ENCODE measurements around the gene ARFGAP1.
"Not testable (repeated sequence)": the region's sequence is repeated elsewhere in the genome, so short reads cannot be mapped to it uniquely, and the experiment has no call there.

Gene ARFGAP1

DNA sequence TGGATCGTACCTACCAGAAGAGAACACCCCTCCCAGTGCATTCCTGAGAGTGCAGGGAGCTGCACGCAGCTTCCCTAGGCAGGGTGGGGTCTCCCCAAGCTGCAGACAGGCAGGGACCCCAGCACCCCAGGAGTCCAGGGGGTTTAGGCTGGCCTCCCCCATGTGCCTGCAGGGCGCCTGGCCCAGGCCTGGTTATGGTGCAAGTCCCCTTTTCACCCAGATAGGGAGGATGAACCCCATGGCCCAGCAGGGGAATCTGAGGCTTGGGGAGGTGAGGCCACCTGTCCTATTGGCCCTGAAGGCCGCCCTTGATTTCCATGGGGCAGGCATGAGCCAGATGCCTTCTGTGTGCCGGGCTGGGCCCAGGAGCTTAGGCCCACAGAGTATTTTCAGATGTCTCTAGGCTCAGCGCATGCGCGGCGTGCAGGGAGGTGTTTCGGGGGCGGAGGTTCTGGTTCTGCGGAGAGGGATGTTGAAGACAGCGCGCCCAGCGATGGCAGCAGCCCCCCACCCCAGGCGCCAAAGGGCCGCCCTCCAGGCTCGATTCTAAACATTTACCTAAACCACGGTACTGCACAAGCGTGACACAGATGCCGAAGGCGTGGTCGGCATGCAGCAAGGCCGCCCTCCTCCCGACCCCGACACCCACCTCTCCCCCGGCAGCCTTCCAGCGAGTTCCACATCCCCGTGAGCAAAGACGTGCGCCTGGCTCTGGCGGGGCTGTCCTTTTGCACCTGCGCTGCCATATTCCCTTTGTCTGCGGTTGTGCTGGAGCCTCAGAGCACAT is 49.7 kb downstream of the ARFGAP1 start:
- DNase-seq = no peak

DNA sequence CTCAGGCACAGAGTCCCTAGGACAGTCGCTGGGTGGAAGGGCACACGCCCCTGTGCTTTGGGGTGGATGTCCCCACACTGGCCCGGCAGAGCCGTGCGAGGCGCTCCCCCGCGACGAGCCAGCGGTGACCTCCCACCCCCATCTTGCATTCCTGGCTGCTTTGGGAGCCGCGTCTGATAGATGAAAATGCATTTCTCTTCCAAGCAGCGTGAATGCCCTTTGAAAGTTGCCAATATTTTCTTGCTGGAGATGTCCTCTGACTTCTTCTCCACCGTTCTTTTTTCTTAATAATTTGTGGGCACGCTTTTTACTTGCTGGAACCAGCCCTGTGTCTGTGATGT is 50.3 kb downstream of the ARFGAP1 start:
- DNase-seq = no peak

DNA sequence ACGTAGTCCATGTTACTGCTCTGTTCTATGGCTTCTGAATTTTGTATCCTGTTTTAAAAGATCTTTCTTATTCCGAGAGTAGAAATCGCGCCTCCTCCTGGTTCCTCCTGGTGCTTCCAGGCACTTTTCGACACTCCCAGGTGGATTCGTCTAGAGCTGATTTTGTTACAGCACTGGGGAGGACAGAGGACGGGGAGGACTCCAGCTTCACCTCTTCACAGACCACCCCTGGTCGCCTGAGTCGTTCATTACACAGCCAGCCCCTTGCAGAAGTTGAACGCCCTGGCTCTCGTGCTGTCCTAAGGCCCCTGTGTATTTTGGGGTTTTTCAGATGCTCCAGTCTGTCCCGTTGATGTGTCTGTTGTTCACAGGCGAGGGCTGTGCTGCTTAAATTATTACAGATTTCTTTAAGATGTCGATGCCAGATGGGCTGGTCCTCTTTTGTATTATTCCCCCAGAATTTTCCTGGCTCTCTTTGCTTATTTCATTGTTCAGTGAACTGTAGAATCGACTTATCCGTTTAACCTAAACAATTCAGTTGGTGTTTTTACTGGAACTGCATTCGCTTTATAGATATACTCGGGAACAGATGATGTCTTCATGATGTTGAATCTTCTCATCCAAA is 50.9 kb downstream of the ARFGAP1 start:
- DNase-seq = no peak

DNA sequence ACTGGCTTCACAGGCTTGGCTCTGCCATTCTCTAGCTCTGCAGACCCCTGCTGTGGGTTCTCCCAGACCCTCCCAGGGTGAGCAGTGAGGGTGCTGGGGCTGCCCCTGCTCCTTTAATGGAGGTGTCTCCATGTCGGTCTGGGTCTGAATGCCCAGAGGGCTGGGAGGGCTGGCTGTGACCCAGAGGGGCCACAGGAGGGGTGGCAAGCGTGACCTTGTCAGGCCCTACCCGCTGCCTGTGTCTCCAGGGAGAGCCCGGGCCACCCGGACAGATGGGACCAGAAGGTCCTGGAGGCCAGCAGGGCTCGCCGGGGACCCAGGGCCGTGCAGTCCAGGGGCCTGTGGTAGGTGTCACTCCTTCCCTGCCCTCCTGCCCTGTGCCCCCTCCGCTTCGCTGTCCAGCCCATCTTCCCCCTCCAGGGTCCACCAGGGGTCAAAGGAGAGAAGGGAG is 52.4 kb downstream of the ARFGAP1 start:
- DNase-seq = no peak

DNA sequence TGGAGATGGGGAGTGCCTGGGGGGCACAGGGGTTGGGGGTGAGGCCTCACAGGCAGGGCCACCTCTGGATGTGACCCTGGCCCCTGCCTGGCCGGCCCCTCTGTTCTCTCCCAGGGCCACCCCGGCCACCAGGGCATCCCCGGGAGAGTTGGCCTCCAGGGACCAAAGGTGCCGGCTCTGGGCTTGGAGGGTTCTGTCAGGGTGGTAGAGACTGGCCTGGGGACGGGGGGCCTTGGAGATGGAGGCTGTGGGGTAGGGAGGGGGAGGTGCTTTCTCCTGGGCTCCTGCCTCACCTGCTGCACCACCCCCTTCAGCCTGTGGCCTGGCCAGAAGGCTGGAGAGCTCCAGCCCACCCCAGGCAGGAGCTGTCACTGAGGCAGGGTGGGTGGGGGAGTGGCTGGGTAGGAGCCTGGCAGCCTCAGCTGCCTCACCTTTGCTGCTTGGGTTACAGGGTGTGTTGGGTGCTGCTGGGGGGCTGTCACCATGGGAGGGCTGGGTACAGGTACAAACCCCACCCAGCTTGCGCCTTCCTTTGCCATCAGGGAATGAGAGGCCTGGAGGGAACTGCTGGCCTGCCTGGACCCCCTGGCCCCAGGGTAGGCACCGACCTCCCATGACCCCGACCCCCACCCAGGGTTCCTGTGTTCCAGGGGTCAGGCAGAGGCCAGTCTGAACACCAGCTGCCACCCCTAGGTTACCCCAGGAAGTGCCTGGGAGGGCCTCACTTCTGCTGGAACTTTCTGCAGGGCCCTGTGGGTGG is 53.1 kb downstream of the ARFGAP1 start:
- no peak for DNase-seq

DNA sequence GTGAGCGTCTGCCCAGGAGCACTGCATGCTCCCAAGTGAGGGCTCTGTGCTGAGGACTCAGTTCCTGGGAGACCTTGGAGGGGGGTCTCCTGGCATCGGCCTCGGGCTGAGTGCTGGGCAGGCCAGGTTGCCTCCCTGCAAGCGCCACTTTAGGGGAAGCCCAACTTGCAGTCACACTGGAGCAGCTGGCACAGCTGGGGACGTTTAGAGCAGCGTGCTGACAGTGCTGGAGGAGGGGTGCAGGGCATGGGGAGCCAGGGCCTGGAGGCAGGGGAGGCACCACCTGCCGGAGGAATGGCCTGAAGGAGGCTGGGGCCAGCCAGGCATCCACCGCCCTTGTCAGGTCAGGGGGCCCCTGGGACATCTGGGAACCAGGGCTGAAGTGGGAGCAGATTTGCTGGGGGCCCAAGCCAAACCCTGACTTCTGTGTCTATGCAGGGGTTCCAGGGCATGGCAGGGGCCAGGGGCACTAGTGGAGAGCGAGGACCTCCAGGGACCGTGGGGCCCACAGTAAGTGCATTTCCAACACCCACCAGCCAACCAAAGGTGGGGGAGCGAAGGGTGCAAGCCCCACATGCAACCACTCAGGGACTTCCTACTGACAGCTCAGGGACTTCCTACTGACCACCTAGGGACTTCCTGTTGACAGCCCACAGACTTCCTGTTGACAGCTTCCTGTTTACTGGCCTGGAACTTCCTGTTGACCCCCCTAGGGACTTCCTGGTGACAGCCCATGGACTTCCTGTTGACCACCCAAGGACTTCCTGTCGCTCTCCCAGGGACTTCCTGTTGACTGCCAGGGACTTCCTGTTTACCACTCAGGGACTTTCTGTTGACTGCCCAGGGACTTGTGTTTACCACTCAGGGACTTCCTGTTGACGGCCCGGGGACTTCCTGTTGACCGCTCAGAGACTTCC is 54.0 kb downstream of the ARFGAP1 start:
- DNase-seq = no peak

DNA sequence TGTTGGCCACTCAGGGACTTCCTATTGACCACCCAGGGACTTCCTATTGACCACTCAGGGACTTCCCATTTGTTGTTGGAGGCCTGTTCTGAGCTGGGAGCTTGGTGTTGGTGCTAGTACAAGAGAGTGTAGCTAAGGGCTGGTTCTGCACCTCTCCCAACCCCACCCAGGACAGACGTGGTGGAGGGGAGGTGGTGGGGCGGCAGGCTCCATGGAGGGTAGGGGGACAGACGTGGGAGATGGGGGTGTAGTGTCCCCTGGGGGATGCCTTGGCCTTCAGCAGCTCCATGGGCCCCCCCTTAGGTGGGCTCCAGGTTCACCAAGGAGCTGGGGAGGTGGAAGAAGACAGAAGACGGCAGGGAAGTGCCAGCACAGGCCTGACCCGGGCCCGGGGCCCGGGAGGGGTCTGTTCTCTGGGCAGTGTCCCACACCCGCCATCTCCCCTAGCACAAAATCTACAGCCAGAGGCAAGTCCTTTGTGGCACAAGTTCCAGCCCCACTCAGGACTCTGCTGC is 54.7 kb downstream of the ARFGAP1 start:
- DNase-seq = no peak

DNA sequence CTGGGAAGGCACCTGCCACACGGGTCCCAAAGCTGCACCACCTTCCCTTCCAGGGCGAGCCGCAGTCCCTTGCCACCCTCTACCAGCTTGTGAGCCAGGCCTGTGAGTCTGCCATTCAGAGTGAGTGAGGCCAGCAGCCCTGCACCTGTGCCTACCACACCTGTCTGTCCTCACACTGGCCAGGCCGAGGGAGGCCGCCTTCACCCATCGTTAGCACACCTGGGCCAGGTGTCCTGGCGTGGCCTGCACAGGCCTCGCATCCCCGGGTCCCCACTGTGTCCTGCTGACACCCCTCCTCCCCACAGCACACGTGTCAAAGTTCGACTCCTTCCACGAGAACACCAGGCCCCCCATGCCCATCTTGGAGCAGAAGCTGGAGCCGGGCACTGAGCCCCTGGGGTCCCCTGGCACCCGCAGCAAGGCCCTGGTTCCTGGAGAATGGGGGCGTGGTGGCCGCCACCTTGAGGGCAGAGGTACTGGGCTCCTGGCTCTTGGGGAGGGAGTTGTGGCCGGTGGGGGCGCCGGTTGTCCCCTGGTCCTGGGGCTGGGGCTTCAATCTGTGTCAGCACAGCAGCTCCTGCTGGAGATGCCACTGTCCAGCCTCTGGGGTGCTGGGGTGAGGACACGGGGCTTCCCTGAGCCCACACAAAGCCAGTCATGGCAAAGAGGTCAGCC is 55.5 kb downstream of the ARFGAP1 start:
- no peak for DNase-seq

DNA sequence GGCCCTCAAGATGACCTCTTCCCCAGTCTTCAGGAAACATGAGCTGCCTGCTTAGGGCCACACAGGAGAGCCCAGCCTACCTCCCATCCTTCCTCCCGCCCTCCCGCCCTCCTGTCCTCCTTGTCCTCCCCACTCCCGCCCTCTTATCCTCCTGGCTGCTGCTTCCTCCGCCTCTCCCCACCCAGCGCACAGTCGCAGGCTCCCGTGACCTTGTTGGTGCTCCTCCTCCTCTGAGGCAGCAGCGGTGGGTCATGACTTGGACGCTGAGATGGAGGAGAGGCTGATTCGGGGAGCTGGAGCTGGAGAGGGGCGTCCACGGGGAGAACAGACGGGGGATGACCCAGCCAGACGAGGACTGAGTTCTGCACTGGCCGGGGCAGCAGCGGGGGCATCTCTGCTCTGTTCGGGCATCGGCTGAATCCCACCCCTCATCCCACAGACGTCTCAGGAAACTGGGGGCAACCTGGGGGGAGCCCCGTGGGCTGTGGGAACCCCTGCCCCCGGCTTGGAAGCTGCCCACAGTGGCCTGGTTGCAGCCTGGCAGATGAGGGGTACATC is 56.2 kb downstream of the ARFGAP1 start:
- DNase-seq = no peak

DNA sequence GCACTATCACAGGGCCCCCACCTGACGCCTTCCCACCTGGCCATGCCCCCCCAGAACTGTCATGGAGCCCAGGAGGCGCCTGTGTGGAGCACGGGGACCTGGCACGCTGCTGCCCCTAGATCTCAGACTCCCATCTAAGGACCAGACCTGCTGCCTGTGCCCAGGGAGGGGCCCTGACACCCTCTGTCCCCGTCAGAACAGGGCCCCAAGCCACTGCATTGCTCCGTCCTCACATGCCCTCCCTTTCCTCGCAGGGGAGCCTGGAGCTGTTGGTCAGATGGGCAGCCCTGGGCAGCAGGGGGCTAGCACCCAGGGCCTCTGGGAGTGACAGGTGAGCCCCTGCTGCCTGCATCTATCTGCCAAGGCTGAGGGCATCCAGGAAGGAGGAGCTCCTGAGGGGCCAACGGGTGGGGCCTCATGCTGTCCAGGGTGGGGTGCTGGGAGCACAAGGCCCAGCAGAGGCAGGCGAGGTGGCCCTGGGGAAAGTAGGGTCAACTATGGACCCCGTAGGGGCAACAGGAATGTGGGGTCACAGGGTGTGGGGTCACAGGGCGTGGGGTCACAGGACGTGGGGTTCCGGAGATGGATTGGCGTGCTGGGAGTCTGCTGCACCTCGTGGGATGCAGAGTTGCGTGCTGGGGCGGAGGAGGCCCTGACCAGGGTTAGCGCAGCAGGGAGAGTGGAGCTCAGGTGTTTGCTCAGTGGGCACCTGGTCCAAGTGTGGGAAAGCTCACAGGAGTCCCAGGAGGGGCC is 56.9 kb downstream of the ARFGAP1 start:
- no peak for DNase-seq

DNA sequence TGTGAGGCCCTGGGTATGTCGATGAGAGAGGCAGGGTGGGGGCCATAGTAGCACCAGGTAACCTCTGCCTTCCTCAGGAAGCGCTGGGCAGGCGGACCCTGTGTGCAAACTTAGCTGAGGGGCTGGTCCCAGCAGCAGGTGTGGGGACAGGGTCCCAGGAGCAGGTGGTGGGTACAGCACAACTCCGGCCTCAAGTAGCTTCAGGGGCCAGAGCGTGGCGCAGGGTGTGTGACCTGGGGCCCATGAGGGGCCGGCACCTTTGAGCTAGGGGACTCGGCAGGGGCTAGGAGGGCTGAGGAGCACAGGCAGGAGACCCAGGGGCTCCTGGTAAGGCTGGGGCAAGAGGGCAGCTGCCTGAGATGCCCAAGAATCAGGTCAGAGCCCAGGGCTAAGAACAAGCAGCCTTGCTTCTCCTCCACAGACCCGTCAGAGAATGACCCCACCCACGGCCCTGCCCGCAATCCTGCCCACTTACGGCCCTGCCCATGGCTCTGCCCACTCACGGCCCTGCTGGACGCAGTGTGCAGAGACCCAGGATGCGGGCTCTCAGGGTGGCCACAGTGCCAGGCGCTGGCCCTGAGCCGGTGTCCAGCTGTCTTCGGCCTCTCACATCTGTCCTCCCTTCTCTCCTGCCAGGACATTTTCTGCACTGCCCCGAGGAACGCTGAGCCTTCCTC is 57.6 kb downstream of the ARFGAP1 start:
- DNase-seq = no peak

DNA sequence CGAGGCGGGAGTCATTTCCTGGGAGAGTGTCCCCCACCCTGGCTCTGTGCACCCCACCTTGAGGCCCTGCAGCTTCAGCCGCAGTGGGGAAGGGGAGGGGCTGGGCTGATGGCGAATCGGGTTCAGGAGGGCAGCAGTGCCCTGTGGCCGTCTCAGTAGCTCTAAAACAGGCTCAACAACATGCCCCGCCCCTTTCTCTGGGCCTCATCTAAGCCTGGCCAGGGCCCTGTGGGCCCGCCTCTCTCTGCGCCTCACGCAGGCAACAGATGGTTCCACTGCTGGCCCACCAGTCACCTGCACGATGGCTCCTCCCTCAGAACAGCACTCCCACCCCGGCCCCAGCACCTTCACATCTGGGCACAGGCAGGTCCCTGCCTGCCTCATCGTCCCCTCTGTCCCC is 58.3 kb downstream of the ARFGAP1 start:
- no peak for DNase-seq

DNA sequence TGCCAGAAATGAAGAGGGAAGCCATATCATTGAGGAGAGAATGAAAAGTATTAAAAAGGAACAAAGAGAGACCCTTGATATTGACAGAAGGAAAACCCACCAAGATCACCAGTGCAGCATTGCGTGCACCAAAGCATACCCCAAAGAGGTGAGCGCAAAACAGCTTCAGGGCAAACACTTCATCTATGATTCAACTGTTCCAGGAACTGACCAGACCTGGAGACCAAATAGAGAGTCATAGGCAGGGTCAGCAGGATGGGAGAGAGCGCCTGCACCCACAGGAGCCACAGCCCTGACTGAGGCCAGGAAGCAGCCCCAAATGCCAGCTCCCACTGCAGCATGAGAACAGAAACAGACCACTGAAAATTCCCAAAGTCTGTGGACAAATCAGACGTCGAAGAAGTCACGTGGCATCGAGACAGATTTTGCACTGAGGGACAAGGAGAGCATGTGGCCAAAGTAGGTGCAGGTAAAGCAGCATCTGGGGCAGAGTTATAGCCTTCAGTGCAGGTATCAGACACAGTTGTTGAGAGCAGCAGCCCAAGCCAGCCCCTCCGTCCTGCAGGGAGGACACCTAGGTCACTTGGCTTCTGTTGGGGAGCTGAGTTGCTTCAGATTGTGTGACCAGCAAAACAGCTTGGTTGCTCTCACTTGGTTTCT is 59.3 kb downstream of the ARFGAP1 start:
- DNase-seq = no peak

DNA sequence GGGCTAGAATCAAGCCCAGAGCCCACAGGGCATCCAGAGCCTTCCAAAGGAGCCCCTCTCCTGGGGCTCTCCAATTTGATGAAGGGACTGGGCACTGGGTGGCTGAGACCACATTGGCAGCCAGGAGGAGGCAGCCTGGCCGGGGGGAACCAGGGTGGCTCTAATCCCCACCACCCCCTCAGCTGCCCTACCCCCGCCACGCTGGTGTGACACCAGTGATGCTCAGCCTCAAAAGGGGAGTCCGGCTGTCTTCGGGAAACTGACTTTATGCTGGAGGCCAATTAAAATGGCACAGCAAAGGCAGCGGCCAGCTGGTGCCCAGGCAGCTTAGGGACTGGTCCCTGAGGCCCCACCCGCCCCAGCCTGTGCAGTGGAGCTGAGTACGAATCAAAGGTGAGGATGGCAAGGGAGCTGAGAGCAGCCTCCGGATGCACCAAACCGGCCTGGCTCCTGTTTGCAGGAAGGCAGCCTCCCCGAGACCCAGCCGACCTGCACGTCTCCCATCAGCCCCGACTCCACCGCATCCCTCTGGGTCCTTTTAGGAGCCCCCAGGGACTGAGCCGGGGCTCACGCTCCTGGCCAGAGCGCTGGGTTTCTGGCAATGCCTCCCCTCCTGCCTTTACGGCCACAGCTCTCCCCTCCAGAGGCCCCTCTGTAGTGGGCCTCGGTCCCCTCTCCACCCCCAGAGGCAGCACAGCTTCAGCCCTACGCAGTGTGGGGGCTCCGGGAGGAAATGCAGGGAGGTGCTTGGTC is 60.1 kb downstream of the ARFGAP1 start:
- no peak for DNase-seq

DNA sequence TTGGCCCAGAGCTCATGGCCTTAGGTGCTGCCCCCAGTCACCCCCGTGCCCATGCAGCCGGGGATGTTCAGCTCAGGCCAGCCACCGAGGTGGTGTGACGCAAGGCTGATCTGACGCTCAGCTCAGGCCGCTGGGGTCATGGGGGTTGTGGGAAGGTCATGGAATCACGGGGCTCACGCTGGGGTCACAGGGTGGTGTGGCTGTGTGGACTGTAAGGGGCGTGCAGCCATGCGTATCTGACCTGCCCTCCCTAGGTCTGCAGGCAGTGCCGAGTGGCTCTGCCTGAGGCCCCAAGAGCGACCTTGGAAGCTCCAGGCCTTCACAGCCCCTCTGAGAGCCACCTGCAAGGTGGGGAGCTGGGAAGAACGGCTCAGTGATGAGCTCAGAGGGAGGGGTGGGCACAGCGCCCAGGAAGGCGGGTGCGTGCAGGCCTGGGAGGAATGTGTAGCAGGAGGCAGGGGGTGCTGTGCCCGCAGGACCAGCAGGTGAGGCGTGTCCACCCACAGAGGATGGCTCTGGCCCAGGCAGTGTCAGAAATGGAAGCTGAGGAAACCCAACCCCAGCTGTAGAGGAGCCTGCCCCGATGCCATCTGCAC is 60.7 kb downstream of the ARFGAP1 start:
- DNase-seq = no peak

DNA sequence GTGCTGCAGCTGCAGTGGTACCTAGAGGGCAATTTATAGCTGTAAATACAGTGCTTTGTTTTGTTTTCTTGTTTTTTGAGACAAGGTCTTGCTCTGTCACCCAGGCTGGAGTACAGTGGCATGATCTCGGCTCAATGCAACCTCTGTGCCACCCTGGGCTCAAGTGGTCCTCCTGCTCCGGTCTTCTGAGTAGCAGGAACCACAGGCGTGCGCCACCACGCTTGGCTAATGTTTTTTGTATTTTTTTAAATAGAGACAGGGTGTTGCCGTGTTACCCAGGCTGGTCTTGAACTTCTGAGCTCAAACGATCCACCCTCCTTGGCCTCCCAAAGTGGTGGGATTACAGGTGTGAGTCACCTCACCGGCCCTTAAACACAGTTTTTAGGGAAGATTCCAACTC is 61.7 kb downstream of the ARFGAP1 start:
- DNase-seq = no peak

DNA sequence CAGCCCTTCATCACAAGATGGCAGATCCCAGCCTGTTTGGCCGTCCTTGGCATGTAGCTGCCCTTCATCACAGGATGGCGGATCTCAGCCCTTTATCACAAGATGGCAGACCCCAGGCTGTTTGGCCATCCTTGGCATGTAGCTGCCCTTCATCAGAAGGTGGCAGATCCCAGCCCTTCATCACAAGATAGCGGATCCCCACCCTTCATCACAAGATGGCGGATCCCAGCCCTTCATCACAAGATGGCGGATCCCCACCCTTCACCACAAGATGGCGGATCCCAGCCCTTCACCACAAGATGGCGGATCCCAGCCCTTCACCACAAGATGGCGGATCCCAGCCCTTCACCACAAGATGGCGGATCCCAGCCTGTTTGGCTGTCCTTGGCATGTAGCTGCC is 62.4 kb downstream of the ARFGAP1 start:
- DNase-seq = not testable (repeated sequence)

DNA sequence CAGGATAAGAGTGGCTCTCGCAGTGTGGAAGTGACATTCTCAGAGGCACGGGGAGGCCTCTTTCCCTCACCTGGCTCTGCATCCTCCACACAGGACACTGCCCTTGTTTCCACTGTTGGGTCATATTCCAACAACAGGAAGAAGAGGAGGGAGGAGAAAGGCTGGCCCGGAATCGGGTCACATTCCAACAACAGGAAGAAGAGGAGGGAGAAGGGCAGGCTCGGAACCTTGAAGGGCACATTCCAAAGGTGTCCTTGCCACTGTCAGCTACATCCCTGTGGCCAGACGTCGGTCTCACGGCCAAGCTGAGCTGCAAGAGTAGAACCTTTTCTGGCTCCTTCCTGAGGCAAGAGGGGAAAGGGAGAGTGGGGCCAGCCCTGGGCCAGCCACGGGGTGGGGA is 63.1 kb downstream of the ARFGAP1 start:
- DNase-seq = no peak
